RWPE2 (cell line): ENCODE measurements around the gene ECSIT.
"Not testable (repeated sequence)": the region's sequence is repeated elsewhere in the genome, so short reads cannot be mapped to it uniquely, and the experiment has no call there.

Source experiments
- ATAC-seq: fragments of 200-7000 bp; cut with Tn5 transposase; 3 replicates; pipeline ENCODE4 v1.9.1; 2021; ENCODE audit warnings: low read depth
- DNase-seq: peaks from one replicate; pipeline ENCODE4 v3.0.0-alpha.2; 2020; ENCODE audit warnings: low spot score
- H3K27ac ChIP-seq: fragments of 450-650 bp; 2 replicates; pipeline ENCODE4 v1.5.1; 2017; ENCODE audit warnings: mild to moderate bottlenecking; ENCODE audit not compliant: poor library complexity, severe bottlenecking
- H3K27me3 ChIP-seq: fragments of 250-450 bp; sonication (Bioruptor Pico); 2 replicates; pipeline ENCODE4 v1.5.1; 2021; ENCODE audit warnings: mild to moderate bottlenecking, moderate library complexity; ENCODE audit not compliant: insufficient read depth, poor library complexity, severe bottlenecking
- H3K36me3 ChIP-seq: fragments of 250-450 bp; sonication (Bioruptor Pico); 2 replicates; pipeline ENCODE4 v1.5.1; 2020; ENCODE audit warnings: low read depth, mild to moderate bottlenecking, moderate library complexity
- H3K4me1 ChIP-seq: fragments of 250-450 bp; sonication (Bioruptor Pico); 2 replicates; pipeline ENCODE4 v1.5.1; 2021; ENCODE audit warnings: mild to moderate bottlenecking, moderate library complexity; ENCODE audit not compliant: insufficient read depth, poor library complexity, severe bottlenecking
- H3K4me3 ChIP-seq: fragments of 250-450 bp; sonication (Bioruptor Pico); 2 replicates; pipeline ENCODE4 v1.5.1; 2021; ENCODE audit warnings: mild to moderate bottlenecking, moderate library complexity; ENCODE audit not compliant: severe bottlenecking
- H3K9me3 ChIP-seq: fragments of 250-450 bp; sonication (Bioruptor Pico); 2 replicates; pipeline ENCODE4 v1.5.1; 2021; ENCODE audit warnings: mild to moderate bottlenecking, moderate library complexity; ENCODE audit not compliant: severe bottlenecking
- CTCF ChIP-seq: fragments of 450-650 bp; IDR thresholded peaks from one replicate; pipeline ENCODE4 v1.5.1; 2017; ENCODE audit warnings: mild to moderate bottlenecking, moderate library complexity; ENCODE audit not compliant: poor library complexity, severe bottlenecking

Gene ECSIT, protein sequence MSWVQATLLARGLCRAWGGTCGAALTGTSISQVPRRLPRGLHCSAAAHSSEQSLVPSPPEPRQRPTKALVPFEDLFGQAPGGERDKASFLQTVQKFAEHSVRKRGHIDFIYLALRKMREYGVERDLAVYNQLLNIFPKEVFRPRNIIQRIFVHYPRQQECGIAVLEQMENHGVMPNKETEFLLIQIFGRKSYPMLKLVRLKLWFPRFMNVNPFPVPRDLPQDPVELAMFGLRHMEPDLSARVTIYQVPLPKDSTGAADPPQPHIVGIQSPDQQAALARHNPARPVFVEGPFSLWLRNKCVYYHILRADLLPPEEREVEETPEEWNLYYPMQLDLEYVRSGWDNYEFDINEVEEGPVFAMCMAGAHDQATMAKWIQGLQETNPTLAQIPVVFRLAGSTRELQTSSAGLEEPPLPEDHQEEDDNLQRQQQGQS

GRCh38 chr19:11528551-11529341 lies at the start of gene ECSIT:
Gene ECSIT (minus strand): TSS chr19:11529134. CDS start chr19:11519170, 9,964 bp downstream.
- H3K36me3 ChIP-seq = peaks cover 11% of the 10 kb centered on the region; the same call in 1 of the 2 replicates

GRCh38 chr19:11577451-11578257 lies 48.7 kb upstream of the ECSIT start, which contains the start of gene ACP5:
Gene ACP5 (minus strand): TSS chr19:11577645. CDS start chr19:11577317, 328 bp downstream.
- peak; percentile 65 for ATAC-seq
- TF ChIP-seq CTCF = no peak
- H3K27me3 ChIP-seq = no peaks in the 10 kb centered on the region
- no peak within 1 kb of the TSS for H3K27ac ChIP-seq
- H3K4me3 ChIP-seq = no peak within 1 kb of the TSS
- H3K4me1 ChIP-seq = no peaks in the 10 kb centered on the region
- H3K9me3 ChIP-seq = no peaks in the 10 kb centered on the region
- no peak for DNase-seq
- H3K36me3 ChIP-seq = no peaks in the 10 kb centered on the region

More at GRCh38 chr19:11528551-11529341, at the start of gene ECSIT:
- ATAC-seq = peak; percentile 93
- Histone ChIP-seq H3K27ac (peak within 1 kb of the TSS; percentile 75), H3K4me1 (peaks cover 14% of the 10 kb centered on the region), H3K4me3 (peak within 1 kb of the TSS; percentile 81), H3K27me3 (no peaks in the 10 kb centered on the region), H3K9me3 (no peaks in the 10 kb centered on the region)
- no peak for TF ChIP-seq CTCF
- DNase-seq = peak; percentile 96

DNA sequence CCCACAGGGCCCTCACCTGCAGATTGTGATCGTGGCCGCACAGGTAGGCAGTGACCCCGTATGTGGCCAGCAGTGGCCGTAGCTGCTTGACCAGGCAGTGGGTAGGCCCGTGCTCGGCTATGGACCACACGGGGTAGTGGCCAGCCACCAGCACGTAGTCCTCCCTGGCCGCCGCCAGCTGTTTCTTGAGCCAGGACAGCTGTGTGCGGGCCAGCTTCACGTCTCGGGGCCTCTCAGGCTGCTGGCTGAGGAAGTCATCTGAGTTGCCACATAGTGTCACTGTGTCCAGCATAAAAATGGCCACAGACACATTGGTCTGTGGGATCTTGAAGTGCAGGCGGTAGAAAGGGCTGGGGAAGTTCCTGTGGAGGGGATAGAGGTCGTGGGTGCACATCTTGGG lies 47.3 kb upstream of the ECSIT start:
- Histone ChIP-seq H3K36me3 (no peaks in the 10 kb centered on the region), H3K27me3 (no peaks in the 10 kb centered on the region), H3K9me3 (no peaks in the 10 kb centered on the region), H3K4me3 (no peak overlapping the region), H3K27ac (no peak overlapping the region), H3K4me1 (no peaks in the 10 kb centered on the region)
- DNase-seq (no peak), ATAC-seq (no peak)
- no peak for TF ChIP-seq CTCF

DNA sequence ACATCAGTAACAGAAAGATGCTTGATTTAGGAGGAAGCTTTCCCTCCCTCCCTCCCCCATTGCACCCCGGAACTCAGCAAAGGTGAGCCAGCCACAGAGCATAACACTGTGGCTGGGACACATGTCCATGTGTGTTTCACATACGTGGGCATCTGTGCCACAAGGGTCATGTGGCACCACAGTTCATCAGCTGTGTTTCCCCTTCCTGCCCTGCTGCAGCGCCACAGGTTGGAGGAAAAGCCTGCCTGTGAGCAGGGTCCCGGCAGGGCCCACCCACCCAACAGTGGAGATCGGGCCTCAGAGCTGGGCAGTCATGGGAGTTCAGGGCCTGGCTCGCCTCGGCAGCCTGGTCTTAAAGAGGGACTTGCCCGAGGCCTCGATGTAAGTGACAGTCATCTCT lies 45.8 kb upstream of the ECSIT start:
- no peaks in the 10 kb centered on the region for H3K9me3 ChIP-seq
- H3K4me1 ChIP-seq = no peaks in the 10 kb centered on the region
- no peaks in the 10 kb centered on the region for H3K27me3 ChIP-seq
- H3K36me3 ChIP-seq = no peaks in the 10 kb centered on the region
- no peak overlapping the region for H3K4me3 ChIP-seq
- DNase-seq (no peak), ATAC-seq (no peak)
- TF ChIP-seq CTCF = no peak
- H3K27ac ChIP-seq = no peak overlapping the region

DNA sequence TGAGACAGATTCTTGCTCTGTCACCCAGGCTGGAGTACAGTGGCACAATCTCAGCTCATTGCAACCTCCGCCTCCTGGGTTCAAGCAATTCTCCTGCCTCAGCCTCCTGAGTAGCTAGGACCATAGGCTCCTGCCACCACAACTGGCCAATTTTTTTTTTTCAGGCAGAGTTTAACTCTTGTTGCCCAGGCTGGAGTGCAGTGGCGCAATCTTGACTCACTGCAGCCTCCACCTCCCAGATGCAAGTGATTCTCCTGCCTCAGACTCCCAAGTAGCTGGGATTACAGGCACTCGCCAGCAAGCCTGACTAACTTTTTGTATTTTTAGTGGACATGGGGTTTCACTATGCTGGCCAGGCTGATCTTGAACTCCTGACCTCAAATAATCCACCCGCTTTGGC lies 44.8 kb upstream of the ECSIT start:
- not testable (repeated sequence) for H3K27ac ChIP-seq, H3K4me1 ChIP-seq, H3K9me3 ChIP-seq, ATAC-seq, H3K4me3 ChIP-seq, DNase-seq, H3K36me3 ChIP-seq, H3K27me3 ChIP-seq

- H3K36me3 ChIP-seq, H3K27ac ChIP-seq, ATAC-seq, H3K9me3 ChIP-seq, H3K4me3 ChIP-seq, H3K4me1 ChIP-seq, DNase-seq, H3K27me3 ChIP-seq: not testable (repeated sequence)
Observed at GRCh38 chr19:11573354-11573753, 44.4 kb upstream of the ECSIT start.
